ENCODE measurements around the gene CLECL1.

DNA sequence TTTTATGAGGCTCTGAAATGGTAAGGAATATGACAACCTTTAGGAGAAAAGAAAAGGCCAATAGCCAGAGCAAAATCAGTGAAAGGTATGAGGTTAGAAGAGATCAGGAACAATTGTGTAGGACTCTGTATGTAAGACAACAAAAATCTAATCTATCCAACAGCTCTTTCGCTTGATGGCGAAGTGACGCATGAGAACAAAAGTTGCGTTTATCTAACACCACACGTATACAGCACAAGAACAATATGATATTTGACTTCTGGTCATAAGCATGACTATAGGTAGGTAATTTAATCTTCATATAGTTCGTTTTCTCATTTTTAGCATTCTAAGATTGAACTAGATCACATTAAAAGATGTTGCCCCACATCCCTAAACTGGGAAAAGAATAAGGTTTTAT lies 1.5 kb downstream of the CLECL1 start:
- no peak for TF ChIP-seq POLR2AphosphoS5 (IDR thresholded peaks at IDR 0.05; ENCODE audit: low read depth, low read length)
- TF ChIP-seq TAF1 (IDR thresholded peaks at IDR 0.05; ENCODE audit: borderline replicate concordance, insufficient read depth, low read length): no peak
- no peak for TF ChIP-seq SIN3A (IDR thresholded peaks at IDR 0.05; ENCODE audit: borderline replicate concordance, insufficient read depth, low read length)
- TF ChIP-seq, protein P1, sequence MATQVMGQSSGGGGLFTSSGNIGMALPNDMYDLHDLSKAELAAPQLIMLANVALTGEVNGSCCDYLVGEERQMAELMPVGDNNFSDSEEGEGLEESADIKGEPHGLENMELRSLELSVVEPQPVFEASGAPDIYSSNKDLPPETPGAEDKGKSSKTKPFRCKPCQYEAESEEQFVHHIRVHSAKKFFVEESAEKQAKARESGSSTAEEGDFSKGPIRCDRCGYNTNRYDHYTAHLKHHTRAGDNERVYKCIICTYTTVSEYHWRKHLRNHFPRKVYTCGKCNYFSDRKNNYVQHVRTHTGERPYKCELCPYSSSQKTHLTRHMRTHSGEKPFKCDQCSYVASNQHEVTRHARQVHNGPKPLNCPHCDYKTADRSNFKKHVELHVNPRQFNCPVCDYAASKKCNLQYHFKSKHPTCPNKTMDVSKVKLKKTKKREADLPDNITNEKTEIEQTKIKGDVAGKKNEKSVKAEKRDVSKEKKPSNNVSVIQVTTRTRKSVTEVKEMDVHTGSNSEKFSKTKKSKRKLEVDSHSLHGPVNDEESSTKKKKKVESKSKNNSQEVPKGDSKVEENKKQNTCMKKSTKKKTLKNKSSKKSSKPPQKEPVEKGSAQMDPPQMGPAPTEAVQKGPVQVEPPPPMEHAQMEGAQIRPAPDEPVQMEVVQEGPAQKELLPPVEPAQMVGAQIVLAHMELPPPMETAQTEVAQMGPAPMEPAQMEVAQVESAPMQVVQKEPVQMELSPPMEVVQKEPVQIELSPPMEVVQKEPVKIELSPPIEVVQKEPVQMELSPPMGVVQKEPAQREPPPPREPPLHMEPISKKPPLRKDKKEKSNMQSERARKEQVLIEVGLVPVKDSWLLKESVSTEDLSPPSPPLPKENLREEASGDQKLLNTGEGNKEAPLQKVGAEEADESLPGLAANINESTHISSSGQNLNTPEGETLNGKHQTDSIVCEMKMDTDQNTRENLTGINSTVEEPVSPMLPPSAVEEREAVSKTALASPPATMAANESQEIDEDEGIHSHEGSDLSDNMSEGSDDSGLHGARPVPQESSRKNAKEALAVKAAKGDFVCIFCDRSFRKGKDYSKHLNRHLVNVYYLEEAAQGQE (IDR thresholded peaks at IDR 0.05; ENCODE audit: insufficient read depth in 1 of 2, low read depth in 2 of 2, low read length in 2 of 2): no peak
- TF ChIP-seq FOXP2 (optimal IDR thresholded peaks at IDR 0.05; ENCODE audit: borderline replicate concordance, extremely low read depth, extremely low read length, insufficient read depth): no peak
